GM18868 (cell line): ENCODE data around the gene EOLA1.
"Not testable (repeated sequence)": the region's sequence is repeated elsewhere in the genome, so short reads cannot be mapped to it uniquely, and the experiment has no call there.

Experiments used
- ATAC-seq: cut with Tn5 transposase; IDR thresholded peaks from one replicate; pipeline ENCODE4 v1.9.1; 2021; ENCODE audit warnings: mild to moderate bottlenecking, moderate library complexity; ENCODE audit not compliant: unreplicated experiment

EOLA1 gene

GRCh38 chrX:149595214-149595613 lies 54.4 kb downstream of the EOLA1 start, which contains the start of gene HSFX2:
Gene HSFX2, minus strand, starts transcription at chrX:149595314. Its CDS starts 614 bp downstream, at chrX:149594700.
- not testable (repeated sequence) for ATAC-seq

- ATAC-seq = not testable (repeated sequence)
These were observed 55.1 kb downstream of the EOLA1 start for GRCh38 chrX:149595943-149596342.
